Activated CD4-positive, alpha-beta T cell treated with anti-CD3 and anti-CD28 coated beads, Interleukin-2, Interleukin-4, amounts not matched to agents 100 ng/mL and 50 ng/mL, durations not matched to agents 16 hours and 8 hours (primary cell): Measurements from ENCODE around the gene HNRNPL.
"Not testable (repeated sequence)": the region's sequence is repeated elsewhere in the genome, so short reads cannot be mapped to it uniquely, and the experiment has no call there.

Experiments
- DNase-seq: peaks from one replicate; pipeline ENCODE4 v3.0.0-alpha.2; 2020; ENCODE audit warnings: low spot score

Gene HNRNPL

DNA sequence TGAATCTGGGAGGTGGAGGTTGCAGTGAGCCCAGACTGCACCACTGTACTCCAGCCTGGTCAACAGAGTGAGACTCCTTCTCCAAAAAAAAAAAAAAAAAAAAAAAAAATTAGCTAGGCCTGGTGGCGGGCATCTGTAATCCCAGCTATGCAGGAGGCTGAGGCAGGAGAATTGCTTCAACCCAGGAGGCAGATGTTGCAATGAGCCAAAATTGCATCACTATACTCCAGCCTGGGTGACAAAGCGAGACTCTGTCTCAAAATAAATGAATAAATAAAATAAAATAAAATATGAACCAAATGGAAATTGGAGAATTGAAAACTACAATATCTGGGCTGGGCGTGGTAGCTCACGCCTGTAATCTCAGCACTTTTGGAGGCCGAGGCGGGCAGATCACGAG lies 20.6 kb downstream of the HNRNPL start:
- not testable (repeated sequence) for DNase-seq

DNA sequence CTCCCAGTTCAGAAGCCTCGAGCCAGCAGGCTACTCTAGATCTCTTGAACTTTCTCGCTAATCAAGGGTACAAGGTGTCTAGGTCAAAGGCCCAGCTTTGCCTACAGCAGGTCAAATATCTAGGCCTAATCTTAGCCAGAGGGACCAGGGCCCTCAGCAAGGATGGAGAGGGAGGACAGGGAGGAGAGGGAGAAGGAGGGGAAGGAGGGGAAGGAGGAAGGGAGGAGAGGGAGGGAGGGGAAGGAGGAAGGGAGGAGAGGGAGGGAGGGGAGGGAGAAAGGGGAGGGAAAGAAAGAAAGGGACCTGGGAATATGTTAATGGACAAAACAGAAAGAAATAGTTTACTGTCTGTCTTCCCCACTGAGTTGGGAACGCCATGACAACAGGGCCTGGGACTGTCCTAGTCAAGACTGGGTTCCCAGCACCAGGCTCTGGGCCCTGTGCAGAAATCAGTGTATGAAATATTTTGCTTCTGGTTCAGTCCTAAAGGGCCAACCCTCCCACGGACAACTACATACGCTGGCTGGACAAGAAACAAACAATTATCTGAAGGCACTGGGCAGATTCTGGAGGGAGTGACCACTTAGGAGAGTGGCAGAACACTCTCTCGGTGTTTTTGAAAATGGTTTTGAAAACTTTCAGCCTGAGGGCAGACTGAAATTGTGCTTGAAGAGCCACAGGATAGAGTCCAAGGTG lies 22.8 kb downstream of the HNRNPL start:
- no peak for DNase-seq

DNA sequence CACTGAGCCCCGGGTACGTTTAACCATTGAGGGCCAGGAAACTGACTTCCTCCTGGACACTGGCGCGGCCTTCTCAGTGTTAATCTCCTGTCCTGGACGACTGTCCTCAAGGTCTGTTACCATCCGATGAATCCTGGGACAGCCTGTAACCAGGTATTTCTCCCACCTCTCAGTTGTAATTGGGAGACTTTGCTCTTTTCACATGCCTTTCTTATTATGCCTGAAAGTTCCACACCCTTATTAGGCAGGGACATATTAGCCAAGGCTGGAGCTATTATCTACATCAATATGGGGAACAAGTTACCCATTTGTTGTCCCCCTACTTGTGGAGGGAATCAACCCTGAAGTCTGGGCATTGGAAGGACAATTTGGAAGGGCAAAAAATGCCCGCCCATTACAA lies 23.9 kb downstream of the HNRNPL start:
- DNase-seq = not testable (repeated sequence)

DNA sequence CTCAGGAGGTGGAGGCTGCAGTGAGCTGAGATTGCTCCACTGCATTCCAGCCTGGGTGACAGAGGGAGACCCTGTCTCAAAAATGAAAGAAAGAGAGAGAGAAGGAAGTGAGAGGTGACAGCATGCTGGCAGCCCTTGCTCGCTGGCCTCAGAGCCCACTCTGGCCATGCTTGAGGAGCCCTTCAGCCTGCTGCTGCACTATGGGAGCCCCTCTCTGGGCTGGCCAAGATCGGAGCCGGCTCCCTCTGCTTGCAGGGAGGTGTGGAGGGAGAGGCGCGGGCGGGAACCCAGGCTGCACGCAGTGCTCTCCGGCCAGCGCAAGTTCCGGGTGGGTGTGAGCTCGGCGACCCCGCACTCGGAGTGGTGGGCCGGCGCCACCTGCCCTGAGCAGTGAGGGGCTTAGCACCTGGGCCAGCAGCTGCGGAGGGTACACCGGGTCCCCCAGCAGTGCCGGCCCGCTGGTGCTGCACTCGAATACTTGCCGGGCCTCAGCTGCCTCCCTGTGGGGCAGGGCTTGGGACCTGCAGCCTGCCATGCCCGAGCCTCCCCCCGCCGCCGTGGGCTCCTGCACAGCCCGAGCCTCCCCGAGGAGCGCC lies 28.5 kb downstream of the HNRNPL start:
- not testable (repeated sequence) for DNase-seq

DNA sequence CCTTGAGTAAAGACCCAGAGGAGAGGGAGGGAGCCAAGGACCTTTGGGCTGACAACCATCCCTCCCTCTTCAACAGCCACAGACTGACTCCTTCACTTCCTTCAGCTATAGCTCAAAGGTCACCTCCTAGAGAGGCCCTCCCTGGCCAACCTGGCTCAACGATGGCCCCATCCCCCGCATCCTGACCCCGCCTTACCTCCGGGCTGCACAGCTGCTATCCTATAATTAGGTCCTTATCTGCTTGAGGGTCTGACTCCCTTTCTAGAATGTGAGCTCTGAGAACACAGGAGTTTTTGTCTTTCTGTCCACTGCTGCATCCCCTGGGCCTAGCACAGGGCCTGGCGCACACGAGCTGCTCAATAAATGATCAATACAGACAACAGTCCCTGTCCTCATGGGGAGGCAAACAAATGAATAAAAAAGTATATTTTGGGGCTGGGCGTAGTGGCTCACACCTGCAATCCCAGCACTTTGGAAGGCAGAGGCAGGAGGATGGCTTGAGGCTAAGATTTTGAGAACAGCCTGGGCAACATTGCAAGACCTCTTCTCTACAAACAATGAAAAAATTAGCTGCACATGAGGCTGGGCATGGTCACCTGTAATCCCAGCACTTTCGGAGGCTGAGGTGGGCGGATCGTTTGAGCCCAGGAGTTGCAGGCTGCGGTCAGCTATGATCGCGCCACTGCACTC lies 30.4 kb downstream of the HNRNPL start:
- DNase-seq = no peak

DNA sequence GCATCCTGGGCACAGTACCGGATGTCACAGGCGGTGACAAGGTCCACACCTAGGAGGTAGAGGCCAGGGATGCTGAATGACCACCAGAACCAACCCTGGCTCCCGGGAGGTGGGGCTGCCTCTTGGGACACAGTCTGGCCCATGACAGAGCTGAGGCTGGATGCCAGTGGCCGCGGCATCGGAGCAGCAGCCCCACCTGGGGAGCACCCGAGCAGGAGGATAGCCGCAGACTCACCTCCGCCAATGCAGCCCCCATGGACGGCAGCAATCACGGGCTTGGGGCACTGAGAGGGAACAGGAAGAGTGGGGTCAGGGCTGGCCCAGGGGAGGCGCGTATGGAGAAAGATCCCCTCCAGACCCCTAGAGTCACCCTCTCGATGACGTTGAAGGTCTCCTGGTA lies 32.7 kb downstream of the HNRNPL start:
- no peak for DNase-seq

DNA sequence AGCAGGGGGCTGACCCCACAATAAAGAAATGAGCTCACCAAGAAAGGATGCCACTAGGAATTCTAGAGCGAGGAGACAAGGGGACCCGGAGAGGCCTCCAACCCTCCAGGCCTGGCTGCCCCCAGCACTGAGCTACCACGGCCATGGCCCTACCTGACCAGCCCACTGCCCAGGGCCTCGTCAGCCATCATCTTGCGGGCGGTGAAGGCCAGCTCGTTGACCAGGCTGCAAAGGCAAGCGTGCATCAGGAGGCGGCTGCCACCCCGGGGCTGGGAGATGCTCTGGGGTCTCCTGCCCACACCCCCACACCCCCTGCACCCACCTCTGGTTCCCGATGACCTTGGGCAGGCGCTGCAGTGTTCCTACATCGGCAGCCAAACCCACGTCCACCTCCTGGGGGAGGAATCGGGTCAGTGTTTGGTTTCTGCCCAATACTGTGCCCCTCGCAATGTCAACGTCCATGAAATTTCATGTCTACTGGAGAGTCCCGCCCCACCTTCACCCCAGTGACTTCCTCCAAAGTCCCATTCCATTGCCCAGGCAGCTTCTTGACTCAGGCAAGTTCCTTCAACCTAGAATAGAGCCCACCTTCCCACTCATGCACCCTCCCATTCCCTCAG lies 33.5 kb downstream of the HNRNPL start:
- DNase-seq = no peak

DNA sequence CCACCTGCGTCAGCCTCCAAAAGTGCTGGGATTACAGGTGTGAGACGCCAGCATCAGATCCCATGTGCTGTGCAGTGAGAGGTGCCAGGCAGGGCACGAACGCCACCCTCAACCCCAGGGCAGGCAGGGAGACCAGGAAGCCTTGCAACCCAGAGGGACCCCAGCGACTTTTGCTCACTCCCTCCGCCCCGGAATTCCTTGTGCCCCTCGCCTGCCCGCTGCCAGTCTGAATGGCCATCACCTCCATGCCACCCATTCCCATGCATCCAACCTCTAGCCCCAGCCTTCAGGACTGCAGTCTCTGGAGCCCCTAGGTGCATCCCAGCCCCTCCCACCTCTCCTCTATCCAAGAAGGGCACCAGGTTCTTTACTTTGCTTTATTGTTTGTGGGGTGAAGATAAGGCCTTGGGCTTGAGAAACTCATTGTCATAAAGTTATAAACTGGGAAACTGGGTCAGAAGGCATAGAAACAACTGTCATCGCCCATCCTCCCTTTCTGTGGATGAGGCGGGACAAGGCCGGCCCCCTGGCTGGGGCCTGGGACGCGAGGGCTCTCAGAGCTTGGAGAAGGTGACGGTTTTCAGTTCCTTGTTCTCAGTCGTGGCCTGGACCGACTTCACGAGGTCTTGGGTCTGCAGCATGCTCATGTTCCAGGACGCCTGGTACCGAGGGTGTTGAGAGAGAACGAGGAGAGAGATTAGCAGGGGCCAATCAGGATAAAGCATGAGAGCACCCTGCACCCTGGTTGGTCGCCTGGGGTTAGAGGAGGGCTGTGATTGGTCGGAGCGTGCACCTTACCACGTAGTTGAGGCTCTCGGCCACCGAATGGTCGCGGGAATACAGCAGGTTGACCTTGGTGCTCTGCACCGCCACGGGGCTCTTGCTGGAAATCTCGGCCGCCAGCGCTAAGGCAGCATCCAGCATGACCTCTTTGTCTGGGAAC lies 34.5 kb downstream of the HNRNPL start:
- DNase-seq = no peak

DNA sequence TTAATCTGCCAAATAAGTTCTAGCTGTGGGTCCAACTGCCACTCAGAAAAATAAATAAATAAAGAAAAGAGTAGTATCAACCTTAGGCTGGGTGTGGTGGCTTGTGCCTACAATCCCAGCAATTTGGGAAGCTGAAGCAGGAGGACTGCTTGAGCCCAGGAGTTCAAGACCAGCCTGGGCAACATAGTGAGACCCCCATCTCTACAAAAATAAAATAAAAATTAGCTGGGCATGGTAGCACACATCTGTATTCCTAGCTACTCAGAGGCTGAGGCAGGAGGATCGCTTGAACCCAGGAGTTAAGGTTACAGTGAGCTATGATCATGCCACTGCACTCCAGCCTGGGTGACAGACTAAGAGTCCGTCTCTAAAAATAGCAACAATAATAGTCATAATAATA lies 35.9 kb downstream of the HNRNPL start:
- not testable (repeated sequence) for DNase-seq

DNA sequence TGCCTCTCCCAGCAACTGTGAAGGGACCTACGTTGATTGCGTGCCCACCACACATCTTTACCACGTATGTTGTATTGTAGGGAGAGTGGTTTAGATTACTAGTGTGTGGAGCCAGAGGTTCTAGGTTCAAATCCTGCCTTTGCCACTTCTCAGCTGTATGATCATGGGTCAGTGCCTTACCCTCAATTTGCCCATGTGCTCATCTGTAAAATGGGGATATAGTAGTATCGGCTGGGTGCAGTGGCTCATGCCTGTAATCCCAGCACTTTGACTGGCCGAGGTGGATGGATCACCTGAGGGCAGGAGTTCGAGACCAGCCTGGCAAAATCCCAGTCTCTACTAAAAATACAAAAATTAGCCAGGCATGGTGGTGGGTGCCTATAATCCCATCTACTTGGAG lies 36.5 kb downstream of the HNRNPL start:
- DNase-seq = no peak

DNA sequence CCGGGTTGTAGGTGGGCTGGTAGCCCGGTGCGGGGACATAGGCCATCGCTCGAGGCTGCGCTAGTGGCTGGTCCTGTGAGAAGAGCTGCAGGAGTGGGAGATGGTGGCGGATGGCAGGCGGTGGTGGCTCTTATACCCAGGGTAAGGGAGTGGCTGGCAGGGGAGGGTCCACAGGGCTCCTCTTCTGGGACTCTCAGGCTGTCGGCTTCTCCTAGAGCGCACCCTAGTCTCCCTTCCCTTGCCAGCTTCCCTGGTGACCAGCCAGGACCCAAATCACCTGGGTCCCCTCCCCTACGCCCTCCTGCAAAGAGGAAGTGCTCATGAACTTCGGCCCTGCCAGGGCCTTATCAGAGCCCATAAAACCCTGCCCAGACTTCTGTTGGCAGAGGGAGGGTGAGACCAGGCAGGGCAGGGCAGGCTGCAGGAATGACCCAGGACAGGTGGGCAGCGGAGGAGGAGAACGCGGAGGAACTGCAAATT lies 36.9 kb downstream of the HNRNPL start, which contains the start of gene LGALS4:
Gene LGALS4, minus strand, starts transcription at position 105 of the 480 bp plus-strand sequence. Its CDS starts 59 bp downstream, at position 46.
- no peak for DNase-seq

DNA sequence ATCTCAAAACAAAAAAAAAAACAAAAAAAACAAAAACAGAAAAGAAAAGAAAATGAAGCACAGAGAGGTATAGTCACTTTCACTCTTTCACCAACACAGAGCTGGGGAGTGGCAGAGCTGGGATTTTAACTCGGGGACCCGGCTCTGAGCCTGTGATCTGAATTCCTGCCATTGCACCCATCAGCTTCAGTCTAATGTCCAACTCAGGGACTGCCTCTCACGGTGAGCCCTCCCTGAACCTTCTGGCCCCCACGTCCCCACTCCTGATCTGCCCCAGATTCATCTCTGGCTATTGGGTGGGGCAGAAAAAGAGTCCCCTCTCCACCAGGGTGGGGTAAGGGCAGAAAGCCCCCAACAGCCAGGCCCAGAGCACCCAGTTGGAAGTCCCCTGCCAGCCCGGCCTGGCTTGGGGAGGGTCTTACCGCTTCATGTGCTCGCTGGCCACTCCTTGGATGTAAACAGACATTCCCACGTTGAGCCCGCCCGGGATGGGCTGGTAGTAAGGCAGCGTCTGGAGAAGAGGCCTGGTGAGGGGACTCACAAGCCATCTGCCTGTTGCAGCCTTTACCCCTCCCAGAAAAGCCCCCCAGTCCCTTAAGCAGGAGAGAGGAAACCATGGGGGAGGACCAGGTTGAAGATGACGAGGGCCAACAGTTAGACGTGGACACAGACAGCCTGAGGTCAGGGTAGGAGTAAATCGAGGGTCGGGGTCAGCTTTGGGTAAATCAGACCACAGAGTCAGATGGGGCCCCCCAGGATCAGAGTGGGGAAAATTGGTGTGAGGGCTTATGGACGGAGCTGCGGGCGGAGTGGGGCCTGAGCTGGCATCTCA lies 37.6 kb downstream of the HNRNPL start:
- no peak for DNase-seq

DNA sequence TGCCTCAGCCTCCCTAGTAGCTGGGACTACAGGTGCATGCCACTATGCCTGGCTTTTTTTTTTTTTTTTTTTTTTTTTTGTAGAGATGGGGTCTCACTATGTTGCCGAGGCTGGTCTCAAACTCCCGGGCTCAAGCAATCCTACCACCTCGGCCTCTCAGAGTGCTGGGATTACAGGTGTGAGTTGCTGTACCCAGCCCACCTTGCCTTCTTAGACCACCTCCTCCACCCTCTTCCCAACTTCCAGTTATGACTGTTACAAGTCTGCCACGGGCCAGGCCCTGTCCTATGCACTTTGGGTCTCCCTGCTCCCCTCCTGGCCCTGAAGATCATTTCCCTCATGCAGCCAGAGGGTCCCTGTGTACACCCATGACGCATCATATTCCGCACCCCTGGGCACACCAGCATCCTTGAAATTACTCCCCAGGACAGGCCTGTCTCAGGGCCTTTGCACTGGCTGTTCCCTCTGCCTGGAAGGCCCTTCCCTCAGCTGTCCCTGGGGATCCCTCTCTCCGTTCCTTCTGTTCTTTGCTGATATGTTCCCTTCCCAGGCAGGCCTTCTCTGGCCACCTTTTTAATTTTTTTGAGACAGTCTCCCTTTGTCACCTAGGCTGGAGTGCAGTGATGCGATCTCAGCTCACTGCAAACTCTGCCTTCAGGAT lies 40.1 kb downstream of the HNRNPL start:
- no peak for DNase-seq

DNA sequence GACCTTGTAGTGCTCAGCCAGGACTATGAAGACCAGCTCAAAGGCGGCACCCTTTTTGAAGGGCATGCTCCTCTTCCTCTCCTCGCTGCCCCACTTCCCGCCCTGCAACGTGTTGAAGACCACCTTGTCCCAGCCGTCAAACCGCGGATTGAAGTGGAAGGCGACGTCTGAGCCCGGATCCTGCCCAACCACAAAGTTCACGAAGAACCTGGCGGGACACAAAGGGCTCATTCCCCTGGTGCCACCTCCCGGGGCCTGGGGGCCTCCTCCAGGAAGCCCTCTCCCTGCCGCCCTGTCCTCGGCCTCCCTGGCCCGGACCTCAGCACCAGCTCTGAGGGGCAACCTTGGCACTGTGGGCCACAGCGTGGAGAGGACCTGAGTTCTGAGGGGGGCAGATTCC lies 41.0 kb downstream of the HNRNPL start:
- DNase-seq = no peak

DNA sequence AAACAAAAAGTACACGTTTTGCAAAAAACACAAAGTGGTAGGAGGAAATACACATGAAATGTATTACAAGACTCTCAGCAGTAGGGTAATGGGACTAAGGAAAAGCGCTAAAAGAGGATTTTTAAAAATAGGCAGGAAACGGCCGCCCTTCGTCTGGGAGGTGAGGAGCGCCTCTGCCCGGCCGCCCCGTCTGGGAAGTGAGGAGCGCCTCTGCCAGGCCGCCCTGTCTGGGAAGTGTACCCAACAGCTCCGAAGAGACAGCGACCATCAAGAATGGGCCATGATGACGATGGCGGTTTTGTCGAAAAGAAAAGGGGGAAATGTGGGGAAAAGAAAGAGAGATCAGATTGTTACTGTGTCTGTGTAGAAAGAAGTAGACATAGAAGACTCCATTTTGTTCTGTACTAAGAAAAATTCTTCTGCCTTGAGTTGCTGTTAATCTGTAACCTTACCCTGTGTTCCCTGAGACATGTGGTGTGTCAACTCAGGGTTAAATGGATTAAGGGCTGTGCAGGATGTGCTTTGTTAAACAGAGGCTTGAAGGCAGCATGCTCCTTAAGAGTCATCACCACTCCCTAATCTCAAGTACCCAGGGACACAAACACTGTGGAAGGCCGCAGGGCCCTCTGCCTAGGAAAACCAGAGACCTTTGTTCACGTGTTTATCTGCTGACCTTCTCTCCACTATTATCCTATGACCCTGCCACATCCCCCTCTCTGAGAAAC lies 42.2 kb downstream of the HNRNPL start:
- DNase-seq = not testable (repeated sequence)

DNA sequence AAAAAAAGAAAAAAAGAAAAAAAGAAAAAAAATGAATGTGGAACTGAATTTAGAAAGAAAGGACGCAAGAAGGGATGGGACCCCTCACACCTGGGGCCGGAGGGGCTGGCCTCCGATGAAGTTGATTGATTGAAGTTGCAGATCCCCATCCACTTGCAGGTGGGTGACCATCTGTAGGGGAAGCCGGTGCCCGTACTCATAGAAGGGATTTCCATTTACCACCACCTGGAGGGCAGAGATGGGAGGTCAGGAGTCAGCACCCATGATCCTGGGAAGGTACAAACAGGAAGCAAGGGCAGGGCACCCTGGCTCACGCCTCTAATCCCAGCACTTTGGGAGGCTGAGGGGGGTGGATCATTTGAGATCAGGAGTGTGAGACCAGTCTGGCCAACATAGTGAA lies 43.4 kb downstream of the HNRNPL start:
- no peak for DNase-seq

DNA sequence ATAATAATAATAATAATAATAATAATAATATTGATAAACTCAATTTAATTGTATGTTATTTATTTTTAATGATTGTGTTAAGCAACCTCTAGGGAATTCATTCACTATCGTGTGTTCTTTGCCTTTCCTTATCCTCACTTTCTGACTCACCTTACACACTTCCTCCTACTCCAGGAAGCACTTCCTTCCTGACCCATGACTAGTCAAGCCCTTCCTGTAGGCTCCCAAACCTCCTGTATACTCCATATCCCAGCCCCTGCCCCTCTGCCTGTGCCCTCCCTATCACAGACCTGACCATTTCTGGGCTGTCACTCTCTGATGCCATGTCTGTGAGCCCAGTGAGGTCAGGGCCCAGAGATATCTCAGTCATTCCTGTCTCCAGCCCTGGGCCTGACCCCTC lies 44.6 kb downstream of the HNRNPL start:
- no peak for DNase-seq

DNA sequence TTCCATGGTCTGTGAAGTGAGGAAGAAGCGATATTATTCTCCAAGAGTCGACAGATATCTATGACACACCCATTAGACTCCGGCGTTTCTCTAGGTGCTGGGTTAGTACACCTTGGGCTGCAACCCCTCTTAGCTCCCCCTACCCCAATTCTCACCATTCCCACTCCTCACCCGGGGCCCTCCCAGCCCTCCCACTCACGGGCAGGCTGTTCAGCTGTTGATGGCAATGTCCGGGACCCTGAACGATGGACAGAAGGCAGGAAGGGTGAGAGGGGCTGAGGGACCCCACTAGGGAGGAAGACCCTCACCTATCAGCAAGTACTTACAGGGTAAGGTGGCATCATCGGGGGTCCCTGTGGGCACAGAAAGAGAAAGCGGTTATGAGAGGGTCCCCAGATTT lies 46.2 kb downstream of the HNRNPL start:
- DNase-seq = no peak

DNA sequence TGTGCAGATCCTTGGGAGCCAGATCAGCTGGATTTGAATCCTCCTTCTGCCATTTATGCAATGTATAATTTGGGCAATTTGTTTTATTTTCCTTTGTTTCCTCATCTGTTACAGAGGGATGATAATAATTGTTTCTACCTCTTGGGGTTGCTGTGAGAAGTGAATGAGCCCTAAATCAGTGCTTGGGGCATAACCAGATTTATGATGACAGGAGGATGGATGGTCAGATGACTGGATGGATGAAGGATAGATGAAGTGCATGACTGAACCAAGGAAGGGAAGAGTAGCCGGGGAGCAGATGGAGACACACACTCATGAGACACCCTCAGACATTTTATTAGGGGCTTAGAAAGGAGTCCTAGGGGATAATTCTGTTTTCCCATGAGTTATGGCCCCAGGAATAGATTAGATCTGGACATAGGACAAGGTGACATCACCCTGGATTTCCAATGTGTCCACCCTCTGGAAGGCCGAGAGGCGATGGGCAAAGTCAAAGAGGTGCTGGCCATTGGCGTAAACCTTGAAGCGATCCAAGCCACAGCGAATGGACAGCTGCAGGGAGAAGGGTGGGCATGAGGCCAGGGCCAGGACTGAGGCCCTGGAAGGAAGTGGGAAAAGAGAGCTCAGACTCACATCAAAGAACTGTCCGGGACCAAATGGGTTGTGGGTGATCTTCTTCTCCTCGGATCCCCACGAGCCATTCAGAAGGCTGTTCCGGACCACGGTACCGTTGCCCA lies 48.3 kb downstream of the HNRNPL start:
- DNase-seq = no peak
